PC-3 (cell line): ENCODE data around the gene COL21A1. TPM values are rescaled to one million over a fixed set of nuclear protein-coding genes. Genes with fewer than 3 reads are reported as not detected.

Experiments
- ATAC-seq: fragments of 200-7000 bp; cut with Tn5 transposase; 2 replicates; pipeline ENCODE4 v1.9.1; 2020; ENCODE audit warnings: mild to moderate bottlenecking, moderate library complexity
- BruUV-seq: library from RNA; stranded (reverse); fragments of 400-500 nt; replicated peaks from 2 replicates; lab custom pipeline; 2021; lab: Mats Ljungman, UMichigan
- CTCF ChIA-PET: fragments of 300-600 bp; sonication (Branson Sonifier 250); formaldehyde crosslinking; loops from one replicate; lab custom pipeline; 2022; ENCODE audit warnings: antibody characterized with exemption; lab: Charles Lee
- POLR2A ChIA-PET: fragments of 300-600 bp; sonication (Branson Sonifier 250); formaldehyde crosslinking; loops from one replicate; lab custom pipeline; 2022; ENCODE audit warnings: antibody characterized with exemption; ENCODE audit not compliant: unreplicated experiment; lab: Charles Lee
- DNase-seq: peaks from one replicate; pipeline ENCODE4 v3.0.0-alpha.2; 2015
- H2AFZ ChIP-seq: fragments of 300-600 bp; sonication (generic); 2 replicates; pipeline ENCODE4 v1.6.0; 2016; ENCODE audit warnings: antibody characterized with exemption, low read length
- H3F3A ChIP-seq: fragments of 300-600 bp; sonication (generic); one replicate; pipeline ENCODE4 v1.6.0; 2017; ENCODE audit warnings: antibody characterized with exemption, low read length, control low read depth, mild to moderate bottlenecking; ENCODE audit not compliant: unreplicated experiment
- H3K27ac ChIP-seq: fragments of 300-600 bp; sonication (generic); 2 replicates; pipeline ENCODE4 v1.5.1; 2016; ENCODE audit warnings: mild to moderate bottlenecking, low read length
- H3K27me3 ChIP-seq: fragments of 300-600 bp; sonication (generic); 2 replicates; pipeline ENCODE4 v1.6.1; 2016; ENCODE audit warnings: low read length, mixed read lengths
- H3K36me3 ChIP-seq: fragments of 300-600 bp; sonication (generic); 2 replicates; pipeline ENCODE4 v1.6.1; 2016; ENCODE audit warnings: low read depth, mixed run types, low read length, mixed read lengths
- H3K4me1 ChIP-seq: fragments of 300-600 bp; sonication (generic); 2 replicates; pipeline ENCODE4 v1.5.1; 2016; ENCODE audit warnings: low read length; ENCODE audit not compliant: insufficient read depth
- H3K4me2 ChIP-seq: fragments of 300-600 bp; sonication (generic); 2 replicates; pipeline ENCODE4 v1.6.0; 2016; ENCODE audit warnings: low read length
- H3K4me3 ChIP-seq: fragments of 300-600 bp; sonication (generic); 2 replicates; pipeline ENCODE4 v1.5.1; 2016; ENCODE audit warnings: mild to moderate bottlenecking, low read length, mixed read lengths
- H3K79me2 ChIP-seq: fragments of 300-600 bp; sonication (generic); 2 replicates; pipeline ENCODE4 v1.6.1; 2017; ENCODE audit warnings: low read length, mixed read lengths
- H3K9ac ChIP-seq: fragments of 300-600 bp; sonication (generic); 2 replicates; pipeline ENCODE4 v1.6.0; 2016; ENCODE audit warnings: mild to moderate bottlenecking, low read length
- H3K9me2 ChIP-seq: fragments of 300-600 bp; sonication (generic); replicated peaks from 2 replicates; pipeline ENCODE4 v1.6.1; 2016; ENCODE audit warnings: mixed run types, low read length, mixed read lengths
- H3K9me3 ChIP-seq: fragments of 300-600 bp; sonication (generic); 2 replicates; pipeline ENCODE4 v1.6.1; 2016; ENCODE audit warnings: low read length, mixed read lengths
- H4K20me1 ChIP-seq: fragments of 300-600 bp; sonication (generic); 2 replicates; pipeline ENCODE4 v1.6.1; 2016; ENCODE audit warnings: low read length, mixed read lengths
- CTCF ChIP-seq: fragments of 300-600 bp; sonication (generic); conservative IDR thresholded peaks from 2 replicates; pipeline ENCODE4 v1.5.1; 2017; ENCODE audit warnings: antibody characterized with exemption, low read depth, mild to moderate bottlenecking, low read length
- EZH2 ChIP-seq: fragments of 300-600 bp; sonication (generic); IDR thresholded peaks from one replicate; pipeline ENCODE4 v1.6.1; 2017; ENCODE audit warnings: antibody characterized with exemption, mild to moderate bottlenecking, low read length; ENCODE audit not compliant: unreplicated experiment
- EZH2phosphoT487 ChIP-seq: fragments of 300-600 bp; sonication (generic); IDR thresholded peaks from 2 replicates; pipeline ENCODE4 v1.6.1; 2018; ENCODE audit warnings: mild to moderate bottlenecking, antibody characterized with exemption, low read length, borderline replicate concordance
- intact Hi-C: fragments of 100-400 bp; cut with micrococcal nuclease; formaldehyde crosslinking; loops from 2 replicates; pipeline ENCODE4 v1.9.0; 2023
- total RNA-seq: library from RNA; depleted of rRNA; stranded (reverse); fragments of >200 nt; gene quantifications from 2 replicates; pipeline ENCODE4 v1.2.3, GENCODE V29; 2014

The COL21A1 gene
- total RNA-seq, 1 experiment from 2014 or later: 1.0 TPM

DNA sequence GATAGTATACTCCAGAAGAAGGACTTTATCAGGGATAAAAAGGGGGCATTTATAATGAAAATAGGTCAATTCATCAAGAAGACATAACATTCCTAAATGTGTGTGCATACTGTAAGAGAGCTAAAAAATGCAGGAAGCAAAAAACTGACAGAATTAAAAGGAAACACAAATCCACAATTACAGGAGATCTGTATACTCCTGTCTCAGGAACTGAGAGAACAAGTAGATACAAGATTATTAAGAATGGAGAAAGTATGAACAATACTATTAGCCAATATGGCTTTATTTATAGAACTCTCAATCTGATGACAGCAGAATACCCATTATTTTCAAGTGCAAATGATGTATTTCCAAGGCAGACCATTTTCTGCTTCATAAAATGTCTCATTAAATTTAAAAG, 204.3 kb downstream of the COL21A1 start:
- no peak overlapping the region for H3K9ac ChIP-seq
- no peak for ATAC-seq
- intact Hi-C loops: loop anchor here (10.0 kb wide), 2 partner anchors 58 to 192 kb away; no protein-coding TSS in a partner anchor
- H2AFZ ChIP-seq: no peak overlapping the region
- ChIA-PET CTCF (no interaction called here), POLR2A (no interaction called here)
- no peak overlapping the region for H3K27ac ChIP-seq
- H3K79me2 ChIP-seq: no peaks in the 10 kb centered on the region
- no peak overlapping the region for H3K4me2 ChIP-seq
- no TSS peak for BruUV-seq
- H3K9me2 ChIP-seq: no peaks in the 10 kb centered on the region
- no peaks in the 10 kb centered on the region for H4K20me1 ChIP-seq
- TF ChIP-seq EZH2phosphoT487 (no peak), CTCF (no peak), EZH2 (no peak)
- DNase-seq: no peak
- no peaks in the 10 kb centered on the region for H3K27me3 ChIP-seq
- no peaks in the 10 kb centered on the region for H3K9me3 ChIP-seq
- no peak overlapping the region for H3K4me3 ChIP-seq
- H3F3A ChIP-seq: no peaks in the 10 kb centered on the region
- no peaks in the 10 kb centered on the region for H3K36me3 ChIP-seq
- peaks cover 7% of the 10 kb centered on the region; the same call in 1 of the 2 replicates for H3K4me1 ChIP-seq

DNA sequence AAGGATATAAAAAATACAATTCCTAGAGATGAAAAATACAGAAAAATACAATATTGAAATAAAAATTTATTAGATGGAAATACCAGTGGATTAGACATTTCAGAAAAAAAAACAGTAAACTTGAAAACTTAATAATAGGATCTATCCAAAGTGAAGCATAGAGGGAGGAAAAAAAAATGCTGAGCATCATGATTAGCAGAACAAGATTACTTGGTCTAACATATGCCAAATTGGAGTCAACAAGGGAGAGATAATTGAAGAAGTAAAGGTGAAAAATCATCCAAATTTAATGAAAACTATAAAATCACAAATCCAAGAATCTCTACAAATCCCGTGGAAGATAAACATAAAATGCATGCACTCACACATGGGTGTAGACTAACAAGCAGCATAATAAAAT, 205.8 kb downstream of the COL21A1 start:
- ChIA-PET CTCF (no interaction called here), POLR2A (no interaction called here)
- TF ChIP-seq EZH2 (no peak), CTCF (no peak), EZH2phosphoT487 (no peak)
- Histone ChIP-seq H3K27ac (no peak overlapping the region), H3K4me2 (no peak overlapping the region), H3K27me3 (no peaks in the 10 kb centered on the region), H2AFZ (no peak overlapping the region), H3K79me2 (no peaks in the 10 kb centered on the region), H3K9me2 (no peaks in the 10 kb centered on the region), H3K4me1 (peaks cover 7% of the 10 kb centered on the region; the same call in 1 of the 2 replicates), H3K9me3 (no peaks in the 10 kb centered on the region), H3K36me3 (no peaks in the 10 kb centered on the region), H3K4me3 (no peak overlapping the region), H3K9ac (no peak overlapping the region), H3F3A (no peaks in the 10 kb centered on the region), H4K20me1 (no peaks in the 10 kb centered on the region)
- intact Hi-C loops: loop anchor here (10.0 kb wide), 2 partner anchors 57 to 193 kb away; no protein-coding TSS in a partner anchor
- no peak for ATAC-seq
- DNase-seq: no peak
- BruUV-seq: no TSS peak

- BruUV-seq: no TSS peak
- DNase-seq (no peak), ATAC-seq (no peak)
- H4K20me1 ChIP-seq: no peaks in the 10 kb centered on the region
- peaks cover 7% of the 10 kb centered on the region; the same call in 1 of the 2 replicates for H3K4me1 ChIP-seq
- H3K27me3 ChIP-seq: no peaks in the 10 kb centered on the region
- TF ChIP-seq CTCF: no peak
- TF ChIP-seq EZH2: no peak
- H2AFZ ChIP-seq: no peak overlapping the region
- no peaks in the 10 kb centered on the region for H3K9me2 ChIP-seq
- no peaks in the 10 kb centered on the region for H3K9me3 ChIP-seq
- no peaks in the 10 kb centered on the region for H3K79me2 ChIP-seq
- H3F3A ChIP-seq: no peaks in the 10 kb centered on the region
- H3K9ac ChIP-seq: no peak overlapping the region
- H3K36me3 ChIP-seq: no peaks in the 10 kb centered on the region
- no peak overlapping the region for H3K4me3 ChIP-seq
- no peak overlapping the region for H3K4me2 ChIP-seq
- POLR2A ChIA-PET: no interaction called here
- CTCF ChIA-PET: no interaction called here
- H3K27ac ChIP-seq: no peak overlapping the region
- intact Hi-C loops: loop anchor here (10.0 kb wide), 2 partner anchors 56 to 194 kb away; no protein-coding TSS in a partner anchor
Measured at GRCh38 chr6:56040889-56041301, 206.5 kb downstream of the COL21A1 start.
